Anterior cingulate cortex (tissue), 58 donors: ENCODE results near the gene RAD51.
"Not testable (repeated sequence)": the region's sequence is repeated elsewhere in the genome, so short reads cannot be mapped to it uniquely, and the experiment has no call there.

Experiments used
- DNase-seq, 58 donors: peaks; one replicate each; lab custom pipeline; 2025; lab: John Stamatoyannopoulos, UW

Gene RAD51

GRCh38 chr15:40694688-40695468, at the start of gene RAD51:
Gene RAD51, plus strand, starts transcription at chr15:40695174. Its CDS starts 3,585 bp downstream, at chr15:40698759.
- peak; percentile 48 to 92 (median 82) for DNase-seq

GRCh38 chr15:40647523-40647922, 47.5 kb upstream of the RAD51 start:
- DNase-seq = no peak

- no peak for DNase-seq
Observed at GRCh38 chr15:40650479-40650878, 44.5 kb upstream of the RAD51 start.

GRCh38 chr15:40660686-40661085, 34.3 kb upstream of the RAD51 start:
- no peak for DNase-seq

GRCh38 chr15:40664909-40665308, 30.1 kb upstream of the RAD51 start:
- DNase-seq = no peak

GRCh38 chr15:40676290-40676689, 18.7 kb upstream of the RAD51 start:
- not testable (repeated sequence) for DNase-seq

- DNase-seq = not testable (repeated sequence)
Observed at GRCh38 chr15:40676906-40677305, 18.1 kb upstream of the RAD51 start.

- DNase-seq = no peak
Observed at GRCh38 chr15:40680151-40680550, 14.8 kb upstream of the RAD51 start.

- DNase-seq = not testable (repeated sequence)
Observed at GRCh38 chr15:40680959-40681358, 14.0 kb upstream of the RAD51 start.

- no peak for DNase-seq
Observed at GRCh38 chr15:40684381-40684780, 10.6 kb upstream of the RAD51 start.

- no peak for DNase-seq
Observed at GRCh38 chr15:40685376-40685775, 9.6 kb upstream of the RAD51 start.

GRCh38 chr15:40688932-40689799, 5.8 kb upstream of the RAD51 start:
- no peak for DNase-seq

- no peak for DNase-seq
Observed at GRCh38 chr15:40691737-40692136, 3.2 kb upstream of the RAD51 start.

- DNase-seq = no peak
Observed at GRCh38 chr15:40693904-40694687, 878 bp upstream of the RAD51 start.

GRCh38 chr15:40695469-40695890, 506 bp downstream of the RAD51 start:
- peak in 1 of 58 donors; percentile 30 for DNase-seq

- DNase-seq = no peak
Observed at GRCh38 chr15:40696228-40696627, 1.3 kb downstream of the RAD51 start.

- DNase-seq = no peak
Observed at GRCh38 chr15:40697916-40698315, 2.9 kb downstream of the RAD51 start.

GRCh38 chr15:40702077-40702476, 7.1 kb downstream of the RAD51 start:
- no peak for DNase-seq

GRCh38 chr15:40706121-40706520, 11.1 kb downstream of the RAD51 start:
- DNase-seq = no peak

GRCh38 chr15:40714144-40714543, 19.2 kb downstream of the RAD51 start:
- DNase-seq = no peak

GRCh38 chr15:40716165-40716564, 21.2 kb downstream of the RAD51 start:
- DNase-seq = no peak
